Panc1 (cell line): ENCODE results near the gene HOXA7. TPM values are rescaled to one million over a fixed set of nuclear protein-coding genes. Genes with fewer than 3 reads are reported as not detected.

Experiments used
- ATAC-seq: fragments of 200-7000 bp; cut with Tn5 transposase; 2 replicates; pipeline ENCODE4 v1.9.1; 2020; ENCODE audit warnings: mild to moderate bottlenecking, moderate library complexity
- BruUV-seq: library from RNA; stranded (reverse); fragments of 400-500 nt; replicated peaks from 2 replicates; lab custom pipeline; 2021; lab: Mats Ljungman, UMichigan
- CTCF ChIA-PET: fragments of 300-600 bp; sonication (Branson Sonifier 250); formaldehyde crosslinking; loops from one replicate; lab custom pipeline; 2022; ENCODE audit warnings: antibody characterized with exemption; lab: Charles Lee
- POLR2A ChIA-PET: fragments of 300-600 bp; sonication (Branson Sonifier 250); formaldehyde crosslinking; loops from one replicate; lab custom pipeline; 2022; ENCODE audit warnings: antibody characterized with exemption; lab: Charles Lee
- DNase-seq: peaks from one replicate; pipeline ENCODE4 v3.0.0-alpha.2; 2010; ENCODE audit warnings: low read depth, low spot score
- H3K27ac ChIP-seq: 2 replicates; pipeline ENCODE4 v1.5.1; 2011; ENCODE audit warnings: mild to moderate bottlenecking, low read length, inconsistent platforms
- H3K27me3 ChIP-seq: fragments of 200-500 bp; sonication (Bioruptor generic); 2 replicates; pipeline ENCODE4 v1.6.0; 2014; ENCODE audit warnings: low read length, inconsistent platforms; ENCODE audit not compliant: control insufficient read depth, insufficient read depth
- H3K36me3 ChIP-seq: fragments of 200-500 bp; sonication (Bioruptor generic); 2 replicates; pipeline ENCODE4 v1.5.1; 2014; ENCODE audit warnings: inconsistent platforms, mild to moderate bottlenecking, low read length, moderate library complexity; ENCODE audit not compliant: control insufficient read depth, insufficient read depth
- H3K4me1 ChIP-seq: 2 replicates; pipeline ENCODE4 v1.5.1; 2011; ENCODE audit warnings: inconsistent platforms, mild to moderate bottlenecking, low read length, moderate library complexity; ENCODE audit not compliant: control insufficient read depth, insufficient read depth
- H3K4me3 ChIP-seq, 2 experiments: 2 replicates each; pipeline ENCODE4 v1.5.1; 2011 to 2012; ENCODE audit warnings: low read depth in 2 of 2, low read length in 2 of 2, mild to moderate bottlenecking in 2 of 2, inconsistent platforms in 1 of 2, moderate library complexity in 1 of 2
- H3K9me3 ChIP-seq: fragments of 200-500 bp; sonication (Bioruptor generic); 2 replicates; pipeline ENCODE4 v1.5.1; 2014; ENCODE audit warnings: low read depth, mild to moderate bottlenecking, inconsistent platforms, low read length, moderate library complexity; ENCODE audit not compliant: control insufficient read depth, insufficient read depth
- CTCF ChIP-seq: fragments of 450-650 bp; IDR thresholded peaks from 2 replicates; pipeline ENCODE4 v1.5.1; 2017; ENCODE audit warnings: mild to moderate bottlenecking
- POLR2AphosphoS5 ChIP-seq: IDR thresholded peaks from 2 replicates; pipeline ENCODE4 v1.6.1; 2012; ENCODE audit warnings: mild to moderate bottlenecking, low read depth, low read length, moderate library complexity
- SIN3A ChIP-seq: IDR thresholded peaks from 2 replicates; pipeline ENCODE4 v1.6.1; 2012; ENCODE audit warnings: low read depth, mild to moderate bottlenecking, low read length, moderate library complexity, borderline replicate concordance; ENCODE audit not compliant: insufficient read depth
- TCF7L2 ChIP-seq: IDR thresholded peaks from 2 replicates; pipeline ENCODE4 v1.6.1; 2011; ENCODE audit warnings: mild to moderate bottlenecking, low read depth, low read length, inconsistent platforms
- in situ Hi-C: cut with HindIII; loops from 2 replicates; pipeline ENCODE4 v1.10.0; 2016; ENCODE audit warnings: low sequenced_read_pairs, low pct_unique_long_range_greater_than_20kb
- intact Hi-C: fragments of 100-400 bp; cut with micrococcal nuclease; formaldehyde crosslinking; loops from one replicate; pipeline ENCODE4 v1.10.0; 2022; ENCODE audit not compliant: unreplicated experiment
- total RNA-seq: library from RNA; stranded (reverse); gene quantifications from one replicate; pipeline ENCODE4 v1.2.1, GENCODE V29; 2021; ENCODE audit not compliant: unreplicated experiment
- TF ChIP-seq, protein P1 (sequence below), 2 experiments: IDR thresholded peaks; 2 replicates each; pipeline ENCODE4 v1.6.1; 2011 to 2012; ENCODE audit warnings: low read depth in 2 of 2, control low read depth in 1 of 2, low read length in 1 of 2, mild to moderate bottlenecking in 1 of 2, moderate library complexity in 1 of 2; ENCODE audit not compliant: insufficient read depth in 1 of 2

The HOXA7 gene
- total RNA-seq, 1 experiment from 2014 or later: not detected

GRCh38 chr7:27188386-27189294 lies 32.2 kb upstream of the HOXA7 start:
- ChIA-PET CTCF (no interaction called here), POLR2A (no interaction called here)
- H3K4me1 ChIP-seq: peaks cover 7% of the 10 kb centered on the region
- TF ChIP-seq CTCF (no peak), SIN3A (no peak), TCF7L2 (no peak), POLR2AphosphoS5 (no peak)
- TF ChIP-seq, protein P1, sequence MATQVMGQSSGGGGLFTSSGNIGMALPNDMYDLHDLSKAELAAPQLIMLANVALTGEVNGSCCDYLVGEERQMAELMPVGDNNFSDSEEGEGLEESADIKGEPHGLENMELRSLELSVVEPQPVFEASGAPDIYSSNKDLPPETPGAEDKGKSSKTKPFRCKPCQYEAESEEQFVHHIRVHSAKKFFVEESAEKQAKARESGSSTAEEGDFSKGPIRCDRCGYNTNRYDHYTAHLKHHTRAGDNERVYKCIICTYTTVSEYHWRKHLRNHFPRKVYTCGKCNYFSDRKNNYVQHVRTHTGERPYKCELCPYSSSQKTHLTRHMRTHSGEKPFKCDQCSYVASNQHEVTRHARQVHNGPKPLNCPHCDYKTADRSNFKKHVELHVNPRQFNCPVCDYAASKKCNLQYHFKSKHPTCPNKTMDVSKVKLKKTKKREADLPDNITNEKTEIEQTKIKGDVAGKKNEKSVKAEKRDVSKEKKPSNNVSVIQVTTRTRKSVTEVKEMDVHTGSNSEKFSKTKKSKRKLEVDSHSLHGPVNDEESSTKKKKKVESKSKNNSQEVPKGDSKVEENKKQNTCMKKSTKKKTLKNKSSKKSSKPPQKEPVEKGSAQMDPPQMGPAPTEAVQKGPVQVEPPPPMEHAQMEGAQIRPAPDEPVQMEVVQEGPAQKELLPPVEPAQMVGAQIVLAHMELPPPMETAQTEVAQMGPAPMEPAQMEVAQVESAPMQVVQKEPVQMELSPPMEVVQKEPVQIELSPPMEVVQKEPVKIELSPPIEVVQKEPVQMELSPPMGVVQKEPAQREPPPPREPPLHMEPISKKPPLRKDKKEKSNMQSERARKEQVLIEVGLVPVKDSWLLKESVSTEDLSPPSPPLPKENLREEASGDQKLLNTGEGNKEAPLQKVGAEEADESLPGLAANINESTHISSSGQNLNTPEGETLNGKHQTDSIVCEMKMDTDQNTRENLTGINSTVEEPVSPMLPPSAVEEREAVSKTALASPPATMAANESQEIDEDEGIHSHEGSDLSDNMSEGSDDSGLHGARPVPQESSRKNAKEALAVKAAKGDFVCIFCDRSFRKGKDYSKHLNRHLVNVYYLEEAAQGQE (IDR thresholded peaks at IDR 0.05; ENCODE audit: insufficient read depth in 1 of 2, low read depth in 2 of 2, low read length in 1 of 2): no peak
- no peak for DNase-seq
- no peak overlapping the region for H3K27ac ChIP-seq
- in situ Hi-C loops: no loop called here
- intact Hi-C loops: no loop called here
- H3K27me3 ChIP-seq: no peaks in the 10 kb centered on the region
- ATAC-seq: no peak
- no peaks in the 10 kb centered on the region for H3K9me3 ChIP-seq
- H3K36me3 ChIP-seq: no peaks in the 10 kb centered on the region
- BruUV-seq: no TSS peak
- no peak overlapping the region for H3K4me3 ChIP-seq

- intact Hi-C loops (no loop called here), in situ Hi-C loops (no loop called here)
- Histone ChIP-seq H3K4me3 (no peak overlapping the region), H3K27me3 (no peaks in the 10 kb centered on the region), H3K9me3 (no peaks in the 10 kb centered on the region), H3K4me1 (peaks cover 11% of the 10 kb centered on the region), H3K27ac (no peak overlapping the region), H3K36me3 (no peaks in the 10 kb centered on the region)
- TF ChIP-seq TCF7L2: no peak
- no peak for TF ChIP-seq POLR2AphosphoS5
- no peak for TF ChIP-seq SIN3A
- no peak for TF ChIP-seq CTCF
- no TSS peak for BruUV-seq
- no peak for DNase-seq
- ChIA-PET CTCF (no interaction called here), POLR2A (no interaction called here)
- ATAC-seq: no peak
Measured at GRCh38 chr7:27187475-27188385, 31.3 kb upstream of the HOXA7 start.
